Right cardiac atrium (tissue), 5 donors: ENCODE results near the gene SHISA9. TPM values are rescaled to one million over a fixed set of nuclear protein-coding genes. Genes with fewer than 3 reads are reported as not detected.

Source experiments
- ATAC-seq, 2 donors: fragments of 200-7000 bp; cut with Tn5 transposase; one replicate each; pipeline versions ENCODE4 v1.8.0 to v1.9.1; 2020; ENCODE audit warnings: moderate library complexity in 2 of 2, mild to moderate bottlenecking in 1 of 2
- DNase-seq, 3 donors: peaks; one replicate each; pipeline ENCODE4 v3.0.0-alpha.2; 2020
- H3K27ac ChIP-seq: one replicate; pipeline ENCODE4 v1.5.1; 2013; ENCODE audit warnings: mild to moderate bottlenecking, low read length, control low read depth, moderate library complexity
- H3K27me3 ChIP-seq: one replicate; pipeline ENCODE4 v1.6.1; 2013; ENCODE audit not compliant: control insufficient read depth, insufficient read depth
- H3K4me1 ChIP-seq: one replicate; pipeline ENCODE4 v1.6.1; 2013; ENCODE audit warnings: low read length; ENCODE audit not compliant: control insufficient read depth, insufficient read depth
- H3K4me3 ChIP-seq: one replicate; pipeline ENCODE4 v1.5.1; 2013; ENCODE audit warnings: low read length, control low read depth
- H3K9me3 ChIP-seq: one replicate; pipeline ENCODE4 v1.6.1; 2013; ENCODE audit warnings: low read length; ENCODE audit not compliant: control insufficient read depth
- whole genome bisulfite sequencing: extraction: QIAGEN DNeasy Blood & Tissue Kit; methylation state at CpG from one replicate; pipeline ENCODE4 v1.1.7; 2013; 5-methylcytosine and 5-hydroxymethylcytosine counted together
- intact Hi-C, 4 donors: fragments of 100-400 bp; cut with DNase I; formaldehyde crosslinking; loops; one replicate each; pipeline versions ENCODE4 v1.11.0 to v1.14.0; 2022 to 2023
- polyA plus RNA-seq: library from polyadenylated mRNA; stranded (reverse); fragments of 200-250 nt; gene quantifications from one replicate; pipeline ENCODE4 v1.2.3, GENCODE V29; 2013
- total RNA-seq, 4 donors: library from RNA; stranded (reverse); fragmentation: NEBNext Ultra II Directional; extraction: Animal tissue kit (Norgen Biotek cat#: 25700); gene quantifications; one replicate each; pipeline ENCODE4 v1.2.1, GENCODE V29; 2021
- donor health status: healthy with polysubstance abuse.
- donor health status: DM: no; HTN: yes; CAD: no.
- donor health status: DM: no; HTN: no; CAD: no.
- donor health status: DM: no; HTN: yes; CAD: no; lungs with severe emphysema.
- donor health status: DM: yes; HTN: yes; CAD: no.

SHISA9 gene
- total and polyA plus RNA-seq, 5 donors: 0.28 to 1.8 (median 0.47) TPM

DNA sequence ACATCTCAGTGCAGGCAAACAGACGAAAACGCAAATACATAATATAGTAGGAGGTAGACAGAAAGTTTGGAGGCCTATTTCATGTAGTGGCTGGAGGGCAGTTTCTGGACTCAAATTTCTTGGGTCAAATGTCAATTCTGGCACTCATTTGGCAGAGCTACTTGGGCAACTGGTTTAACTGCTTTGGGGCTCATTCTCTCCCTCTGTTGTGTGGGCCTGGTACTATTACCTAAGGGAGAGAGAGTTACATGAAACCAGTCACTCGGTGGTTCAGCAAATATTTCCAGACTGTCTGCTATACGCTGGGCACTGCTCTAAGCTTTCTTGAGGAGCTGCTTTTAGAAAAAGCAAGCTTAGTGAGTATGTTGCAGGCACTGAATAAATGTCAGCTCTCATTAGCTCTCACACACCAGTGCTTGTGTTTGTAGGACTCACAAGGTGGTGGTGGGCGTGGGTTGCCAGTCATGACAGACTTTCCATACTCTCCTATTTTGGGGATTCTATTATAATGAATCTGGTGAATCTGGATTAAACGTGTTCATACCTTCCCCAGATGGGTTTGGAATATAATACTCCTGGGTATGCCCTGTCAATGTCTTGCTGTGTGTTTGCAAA lies 1.8 kb upstream of the SHISA9 start:
- intact Hi-C loops: no loop called here
- Histone ChIP-seq H3K27me3 (no peaks in the 10 kb centered on the region), H3K27ac (no peak overlapping the region), H3K4me3 (no peak overlapping the region), H3K4me1 (no peaks in the 10 kb centered on the region), H3K9me3 (no peaks in the 10 kb centered on the region)
- ATAC-seq: no peak
- WGBS: 64% methylated on average over 6 of the region's 6 CpGs
- DNase-seq: no peak

DNA sequence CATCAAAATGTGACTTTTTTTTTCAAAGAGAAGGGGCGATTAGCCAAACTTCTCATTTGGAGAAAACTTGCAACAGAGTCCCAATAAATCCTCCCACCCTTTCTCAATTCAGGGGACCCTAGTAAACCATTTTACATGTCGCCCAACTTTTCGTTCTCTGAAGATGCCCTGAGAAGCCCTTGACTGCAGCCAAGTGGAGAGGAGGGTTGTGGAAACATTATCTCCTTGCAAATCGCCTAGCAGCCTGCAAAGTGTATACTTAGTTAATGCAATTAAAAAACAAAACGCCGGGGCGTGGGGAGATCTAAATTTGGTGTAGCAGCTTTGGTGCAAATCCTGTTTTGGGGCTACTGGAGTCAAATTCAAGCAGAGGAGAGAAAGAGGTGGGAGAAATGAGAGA lies 1.2 kb upstream of the SHISA9 start:
- no peak overlapping the region for H3K4me3 ChIP-seq
- H3K4me1 ChIP-seq: no peaks in the 10 kb centered on the region
- 16% methylated on average over 7 of the region's 7 CpGs for WGBS
- DNase-seq (no peak), ATAC-seq (no peak)
- no peak overlapping the region for H3K27ac ChIP-seq
- no peaks in the 10 kb centered on the region for H3K9me3 ChIP-seq
- intact Hi-C loops: no loop called here
- H3K27me3 ChIP-seq: no peaks in the 10 kb centered on the region

DNA sequence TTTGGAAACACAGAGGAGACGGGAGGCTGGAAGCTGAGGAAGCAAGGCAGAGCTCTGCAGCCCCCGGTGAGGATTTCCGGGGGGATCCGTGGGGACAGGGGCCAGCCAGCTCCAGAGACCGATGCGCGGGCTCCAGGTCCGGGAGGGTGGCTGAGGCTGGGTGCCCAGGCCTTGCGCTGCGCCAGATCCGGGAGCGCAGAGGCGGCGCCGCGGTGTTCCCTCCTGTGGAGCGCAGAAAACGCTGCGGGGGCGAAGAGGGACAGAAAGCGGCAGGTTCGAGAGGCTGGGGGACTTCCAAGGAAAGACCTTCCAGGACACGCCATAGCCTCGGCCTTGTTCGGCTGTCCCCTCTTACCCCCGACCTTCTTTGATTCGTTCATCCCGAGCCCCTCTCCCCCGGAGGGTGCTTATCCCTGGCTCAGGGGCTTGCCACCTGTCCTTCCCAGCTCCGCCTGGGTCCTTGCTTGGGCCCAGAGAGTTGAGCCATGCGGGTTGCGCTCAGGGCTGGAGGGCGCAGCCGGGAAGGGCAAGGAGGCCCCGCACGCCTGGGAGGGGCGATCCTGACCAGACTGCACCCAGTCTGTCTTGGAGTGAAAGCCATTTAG lies 697 bp upstream of the SHISA9 start:
- intact Hi-C loops: no loop called here
- Histone ChIP-seq H3K9me3 (no peaks in the 10 kb centered on the region), H3K4me3 (no peak overlapping the region), H3K27me3 (no peaks in the 10 kb centered on the region), H3K4me1 (no peaks in the 10 kb centered on the region), H3K27ac (no peak overlapping the region)
- no peak for DNase-seq
- no peak for ATAC-seq
- 3% methylated on average over 37 of the region's 37 CpGs for WGBS

DNA sequence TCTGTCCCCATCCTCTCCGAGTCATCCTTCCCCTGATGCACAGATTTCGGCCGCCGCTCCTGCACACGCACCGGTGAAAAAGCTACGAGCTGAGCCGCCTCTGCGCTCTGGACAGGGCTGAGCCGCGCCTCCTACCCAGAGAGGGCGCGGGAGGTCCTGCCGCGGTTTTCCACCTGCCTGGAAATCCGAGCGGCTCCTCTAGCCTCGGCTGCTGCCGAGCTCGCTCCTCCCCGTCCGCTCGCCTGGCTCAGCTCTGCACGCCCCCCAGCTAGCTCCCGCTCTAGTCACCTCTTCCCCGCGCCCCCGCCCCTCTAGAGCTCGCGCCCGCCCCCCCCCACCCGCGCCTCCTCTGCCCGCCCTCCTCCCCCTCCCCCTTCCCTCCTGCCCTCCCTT lies 198 bp upstream of the SHISA9 start:
- 1% methylated on average over 33 of the region's 34 CpGs for WGBS
- no peaks in the 10 kb centered on the region for H3K9me3 ChIP-seq
- DNase-seq (no peak), ATAC-seq (no peak)
- H3K27ac ChIP-seq: no peak overlapping the region
- H3K4me1 ChIP-seq: no peaks in the 10 kb centered on the region
- H3K4me3 ChIP-seq: peak overlapping the region; percentile 17
- no peaks in the 10 kb centered on the region for H3K27me3 ChIP-seq
- intact Hi-C loops: no loop called here

GRCh38 chr16:12902511-12903372 lies 1.3 kb downstream of the SHISA9 start:
- Histone ChIP-seq H3K4me3 (peak overlapping the region; percentile 17), H3K27me3 (no peaks in the 10 kb centered on the region), H3K9me3 (no peaks in the 10 kb centered on the region), H3K27ac (no peak overlapping the region), H3K4me1 (no peaks in the 10 kb centered on the region)
- WGBS: 1% methylated on average over 55 of the region's 55 CpGs
- no peak for DNase-seq
- no peak for ATAC-seq
- intact Hi-C loops: no loop called here

DNA sequence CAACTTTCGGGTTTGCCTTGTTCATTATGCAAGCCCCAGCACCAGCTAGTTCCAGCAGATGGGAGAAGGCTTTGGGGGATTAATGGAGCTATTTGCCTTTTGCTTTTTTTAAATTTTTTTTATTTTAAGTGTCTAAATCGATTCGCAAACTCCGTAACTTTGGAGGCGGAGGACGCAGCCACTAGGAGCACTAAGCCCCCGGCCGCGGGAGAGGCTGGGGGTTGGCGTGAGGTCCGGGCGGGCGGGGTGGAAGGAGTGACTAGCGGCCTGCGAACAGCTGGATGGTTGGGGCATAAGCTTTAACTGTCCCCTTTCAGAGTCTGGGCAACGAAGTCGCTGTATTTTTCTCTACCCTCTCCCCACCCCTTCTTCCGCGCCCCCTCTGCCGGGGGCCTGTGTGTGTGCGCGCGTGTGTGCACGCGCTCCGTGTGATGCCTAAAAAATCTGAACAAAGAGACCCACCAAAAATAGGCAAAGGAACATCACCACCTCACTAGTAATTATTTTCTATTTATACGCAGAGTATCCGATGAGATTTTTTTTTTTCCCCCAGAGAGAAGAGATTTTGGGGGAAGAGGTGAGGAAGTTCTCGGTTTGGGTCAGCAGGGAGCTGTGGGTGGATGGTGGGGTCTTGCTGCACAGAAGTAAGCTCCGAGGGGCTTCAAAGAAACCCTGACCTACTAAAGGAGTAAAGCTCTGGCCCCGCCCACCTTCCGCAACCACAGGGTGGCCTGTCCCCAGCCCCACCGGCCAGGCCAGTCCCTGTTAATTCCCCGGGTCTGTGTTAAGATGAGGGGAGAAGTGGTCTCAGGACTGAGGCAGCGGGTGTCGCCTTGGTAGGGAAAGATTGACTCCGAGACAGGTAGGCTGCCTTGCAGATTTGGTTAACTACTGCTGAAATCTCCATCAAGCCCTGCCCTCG lies 2.3 kb downstream of the SHISA9 start:
- Histone ChIP-seq H3K4me1 (no peaks in the 10 kb centered on the region), H3K27me3 (no peaks in the 10 kb centered on the region), H3K4me3 (no peak overlapping the region), H3K9me3 (no peaks in the 10 kb centered on the region), H3K27ac (no peak overlapping the region)
- no peak for ATAC-seq
- intact Hi-C loops: no loop called here
- peak in 1 of 3 donors; percentile 46 for DNase-seq
- WGBS: 4% methylated on average over 38 of the region's 38 CpGs

GRCh38 chr16:12904329-12904671 lies 2.9 kb downstream of the SHISA9 start:
- intact Hi-C loops: no loop called here
- ATAC-seq (no peak), DNase-seq (no peak)
- H3K27me3 ChIP-seq: no peaks in the 10 kb centered on the region
- no peaks in the 10 kb centered on the region for H3K4me1 ChIP-seq
- WGBS: 26% methylated on average over 7 of the region's 7 CpGs
- no peak overlapping the region for H3K27ac ChIP-seq
- H3K9me3 ChIP-seq: no peaks in the 10 kb centered on the region
- H3K4me3 ChIP-seq: no peak overlapping the region

DNA sequence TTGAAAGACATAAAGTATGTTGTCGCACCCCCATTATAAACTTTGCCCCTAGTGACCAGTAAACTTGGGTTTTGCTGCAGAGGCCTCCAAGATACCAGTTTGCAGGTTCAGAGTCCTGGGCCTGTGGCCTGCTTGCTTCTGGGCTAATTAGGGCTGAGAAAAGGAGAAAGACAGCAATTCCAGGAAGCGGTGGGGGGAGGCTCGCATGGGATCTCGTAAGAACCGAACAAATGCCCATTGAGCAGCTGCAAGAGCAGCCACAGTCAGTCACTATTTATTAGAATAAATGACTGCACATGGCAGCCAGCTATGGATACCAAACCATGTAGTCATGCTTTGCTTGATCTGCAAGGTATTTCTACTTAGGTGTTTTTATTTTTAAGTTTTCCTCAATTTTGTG lies 4.9 kb downstream of the SHISA9 start:
- ATAC-seq (no peak), DNase-seq (no peak)
- H3K4me3 ChIP-seq: no peak overlapping the region
- no peaks in the 10 kb centered on the region for H3K27me3 ChIP-seq
- H3K27ac ChIP-seq: no peak overlapping the region
- H3K4me1 ChIP-seq: no peaks in the 10 kb centered on the region
- intact Hi-C loops: no loop called here
- H3K9me3 ChIP-seq: no peaks in the 10 kb centered on the region
- WGBS: 65% methylated on average over 5 of the region's 5 CpGs

DNA sequence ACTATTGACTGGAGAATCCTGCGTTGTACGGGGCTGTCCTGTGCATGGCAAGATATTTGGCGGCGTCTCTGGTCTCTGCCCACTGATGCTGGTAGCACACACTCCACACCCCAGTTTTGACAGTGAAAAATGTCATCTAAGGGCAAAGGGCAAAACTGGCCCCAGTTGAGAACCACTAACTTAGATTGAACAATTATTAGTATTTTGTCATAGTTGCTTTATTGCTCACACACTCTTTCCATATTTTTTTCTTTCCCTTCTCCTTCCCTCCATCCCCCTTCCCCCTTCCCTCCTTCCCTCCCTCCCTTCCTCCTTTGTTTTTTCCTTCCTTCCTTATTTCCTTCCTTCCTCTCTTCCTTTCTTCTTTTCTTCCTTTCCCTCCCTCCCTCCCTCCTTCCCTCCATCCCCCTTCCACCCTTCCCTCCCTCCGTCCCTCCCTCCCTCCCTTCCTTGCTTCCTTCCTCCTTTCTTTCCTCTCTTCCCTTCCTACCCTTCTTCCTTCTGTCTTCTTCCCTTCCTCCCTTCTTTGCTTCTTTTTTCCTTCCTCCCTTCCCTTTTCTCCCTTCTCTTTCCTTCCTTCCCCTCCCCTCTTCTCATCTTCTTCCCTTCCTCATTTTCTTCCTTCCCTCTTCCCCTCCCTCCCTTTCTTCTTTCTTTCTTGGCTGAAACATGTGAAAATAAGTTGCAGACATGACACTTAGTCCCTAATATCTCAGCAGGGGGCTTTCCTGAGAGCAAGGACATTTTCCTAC lies 5.5 kb downstream of the SHISA9 start:
- Histone ChIP-seq H3K4me1 (no peaks in the 10 kb centered on the region), H3K27ac (no peak overlapping the region), H3K4me3 (no peak overlapping the region), H3K9me3 (no peaks in the 10 kb centered on the region), H3K27me3 (no peaks in the 10 kb centered on the region)
- DNase-seq (no peak), ATAC-seq (no peak)
- intact Hi-C loops: no loop called here
- WGBS: 76% methylated on average over 5 of the region's 5 CpGs

DNA sequence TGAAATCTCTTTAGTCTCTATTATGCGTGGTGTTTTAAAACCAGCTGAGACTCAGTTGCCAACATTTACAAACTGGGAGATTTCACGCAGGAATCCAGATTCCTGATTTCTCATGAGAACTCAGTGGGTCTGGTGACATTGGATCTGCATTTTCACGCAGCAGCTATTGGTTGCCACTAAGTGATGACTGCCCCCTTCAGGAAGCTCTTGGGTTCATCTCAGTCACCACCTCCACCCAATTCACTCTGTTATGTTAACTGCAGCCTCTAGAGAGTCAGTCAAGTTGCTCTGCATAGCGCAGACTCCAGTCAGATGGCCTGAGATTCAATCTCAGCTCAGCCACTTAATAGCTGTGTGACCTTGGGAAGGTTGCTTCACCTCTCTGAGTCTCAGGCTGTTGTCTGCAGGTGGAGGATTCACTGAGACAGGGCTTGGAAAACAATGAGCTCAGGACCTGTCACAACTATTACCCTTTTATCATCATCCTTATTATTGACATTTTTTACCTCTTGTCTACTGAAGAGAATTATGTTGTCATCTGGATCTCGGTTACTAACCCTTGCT lies 6.4 kb downstream of the SHISA9 start:
- no peaks in the 10 kb centered on the region for H3K27me3 ChIP-seq
- WGBS: 49% methylated on average over 5 of the region's 5 CpGs
- no peak for ATAC-seq
- no peaks in the 10 kb centered on the region for H3K9me3 ChIP-seq
- intact Hi-C loops: no loop called here
- no peak overlapping the region for H3K27ac ChIP-seq
- DNase-seq: no peak
- H3K4me3 ChIP-seq: no peak overlapping the region
- H3K4me1 ChIP-seq: no peaks in the 10 kb centered on the region
